Sigmoid colon (tissue), 7 donors: ENCODE results near the gene POLN. TPM values are rescaled to one million over a fixed set of nuclear protein-coding genes. Genes with fewer than 3 reads are reported as not detected.

Experiments used
- DNase-seq: peaks from one replicate; pipeline ENCODE4 v3.0.0-alpha.2; 2019
- H3K27ac ChIP-seq, 4 donors: fragments of 200-600 bp; sonication (generic); one replicate each; pipeline ENCODE4 v1.5.1; 2016 to 2019; ENCODE audit warnings: mild to moderate bottlenecking in 1 of 4
- H3K27me3 ChIP-seq, 3 donors: fragments of 200-600 bp; sonication (generic); one replicate each; pipeline ENCODE4 v1.5.1; 2019; ENCODE audit warnings: mild to moderate bottlenecking in 1 of 3
- H3K36me3 ChIP-seq, 4 donors: fragments of 200-600 bp; sonication (generic); one replicate each; pipeline ENCODE4 v1.5.1; 2016 to 2019
- H3K4me1 ChIP-seq, 4 donors: fragments of 200-600 bp; sonication (generic); one replicate each; pipeline ENCODE4 v1.5.1; 2017 to 2019
- H3K4me3 ChIP-seq, 4 donors: fragments of 200-600 bp; sonication (generic); one replicate each; pipeline ENCODE4 v1.5.1; 2017 to 2019; ENCODE audit warnings: mild to moderate bottlenecking in 2 of 4, moderate library complexity in 1 of 4
- H3K9me3 ChIP-seq, 4 donors: fragments of 200-600 bp in 3 of 4; sonication (generic) in 3 of 4; one replicate each; pipeline versions ENCODE4 v1.5.1 to v1.6.1; 2013 to 2019
- CTCF ChIP-seq, 4 experiments: fragments of 450-650 bp in 3 of 4; fragments of 200-600 bp in 1 of 4; IDR thresholded peaks; one replicate each; pipeline ENCODE4 v1.5.1; 2016 to 2019; ENCODE audit warnings: antibody characterized with exemption in 4 of 4, mild to moderate bottlenecking in 3 of 4, moderate library complexity in 2 of 4
- EP300 ChIP-seq, 4 donors: sonication (generic); formaldehyde crosslinking; IDR thresholded peaks; one replicate each; pipeline ENCODE4 v1.6.1; 2017; ENCODE audit warnings: antibody characterized with exemption in 4 of 4
- POLR2A ChIP-seq, 2 donors: fragments of 450-650 bp; IDR thresholded peaks; one replicate each; pipeline ENCODE4 v1.6.1; 2016; ENCODE audit warnings: antibody characterized with exemption in 2 of 2, mild to moderate bottlenecking in 2 of 2, moderate library complexity in 2 of 2
- POLR2AphosphoS5 ChIP-seq, 4 donors: sonication (generic); formaldehyde crosslinking; IDR thresholded peaks; one replicate each; pipeline ENCODE4 v1.6.1; 2017; ENCODE audit warnings: antibody characterized with exemption in 4 of 4
- WGBS, 2 donors: extraction: QIAGEN DNeasy Blood & Tissue Kit; methylation state at CpG; one replicate each; pipeline ENCODE4 v1.1.7; 2013; 5-methylcytosine and 5-hydroxymethylcytosine counted together
- intact Hi-C: fragments of 100-400 bp; cut with DNase I; formaldehyde crosslinking; loops from one replicate; pipeline ENCODE4 v1.15.1; 2023
- polyA plus RNA-seq, 3 donors: library from polyadenylated mRNA; stranded (reverse); fragments of 200-250 nt; gene quantifications; one replicate each; pipeline ENCODE4 v1.2.3, GENCODE V29; 2013
- total RNA-seq, 4 donors: library from RNA; depleted of rRNA; stranded (reverse); fragments of >200 nt; gene quantifications; one replicate each; pipeline ENCODE4 v1.1.0, GENCODE V29; 2016
- donor health status: healthy with polysubstance abuse.
- donor health status: Bipolar disorder and iron deficiency.
- donor health status: healthy.

POLN gene
- total and polyA plus RNA-seq, 7 donors: 0.60 to 9.4 (median 2.0) TPM; not detected in 1

DNA sequence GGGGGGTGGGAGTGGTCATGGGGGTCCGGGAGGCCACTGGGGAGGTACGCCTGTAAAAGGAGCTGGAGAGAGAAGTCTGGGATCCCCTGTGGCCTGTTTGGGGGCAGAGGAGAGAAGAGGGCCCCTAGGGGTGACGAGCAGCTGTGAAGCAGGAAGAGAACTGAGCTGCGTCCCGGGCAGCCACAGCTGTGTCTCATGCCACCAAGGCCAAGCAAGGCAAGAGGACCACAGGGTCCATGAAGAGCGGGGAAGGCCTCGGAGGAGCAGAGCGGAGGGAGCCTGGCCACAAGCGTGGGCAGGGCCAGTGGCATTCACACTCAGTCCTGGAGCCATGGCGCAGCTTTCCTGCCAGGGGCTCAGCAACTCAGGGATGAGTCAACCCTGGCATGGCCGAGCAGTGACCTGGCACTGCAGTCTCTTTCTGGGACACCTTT lies 196.4 kb downstream of the POLN start:
- TF ChIP-seq EP300 (IDR thresholded peaks at IDR 0.05) (no peak), POLR2AphosphoS5 (IDR thresholded peaks at IDR 0.05) (no peak), CTCF (IDR thresholded peaks at IDR 0.05) (no peak), POLR2A (IDR thresholded peaks at IDR 0.05) (no peak)
- Histone ChIP-seq H3K4me3 (no peak overlapping the region), H3K4me1 (peaks cover 0 to 25% (median 23%) of the 10 kb centered on the region in 4 donors), H3K27me3 (peaks cover 19 to 73% (median 48%) of the 10 kb centered on the region in 3 donors), H3K27ac (no peak overlapping the region), H3K36me3 (no peaks in the 10 kb centered on the region), H3K9me3 (no peaks in the 10 kb centered on the region)
- no peak for DNase-seq
- WGBS, 2 donors: 73 to 76% methylated on average over 11 of the region's 11 CpGs
- intact Hi-C loops: no loop called here

DNA sequence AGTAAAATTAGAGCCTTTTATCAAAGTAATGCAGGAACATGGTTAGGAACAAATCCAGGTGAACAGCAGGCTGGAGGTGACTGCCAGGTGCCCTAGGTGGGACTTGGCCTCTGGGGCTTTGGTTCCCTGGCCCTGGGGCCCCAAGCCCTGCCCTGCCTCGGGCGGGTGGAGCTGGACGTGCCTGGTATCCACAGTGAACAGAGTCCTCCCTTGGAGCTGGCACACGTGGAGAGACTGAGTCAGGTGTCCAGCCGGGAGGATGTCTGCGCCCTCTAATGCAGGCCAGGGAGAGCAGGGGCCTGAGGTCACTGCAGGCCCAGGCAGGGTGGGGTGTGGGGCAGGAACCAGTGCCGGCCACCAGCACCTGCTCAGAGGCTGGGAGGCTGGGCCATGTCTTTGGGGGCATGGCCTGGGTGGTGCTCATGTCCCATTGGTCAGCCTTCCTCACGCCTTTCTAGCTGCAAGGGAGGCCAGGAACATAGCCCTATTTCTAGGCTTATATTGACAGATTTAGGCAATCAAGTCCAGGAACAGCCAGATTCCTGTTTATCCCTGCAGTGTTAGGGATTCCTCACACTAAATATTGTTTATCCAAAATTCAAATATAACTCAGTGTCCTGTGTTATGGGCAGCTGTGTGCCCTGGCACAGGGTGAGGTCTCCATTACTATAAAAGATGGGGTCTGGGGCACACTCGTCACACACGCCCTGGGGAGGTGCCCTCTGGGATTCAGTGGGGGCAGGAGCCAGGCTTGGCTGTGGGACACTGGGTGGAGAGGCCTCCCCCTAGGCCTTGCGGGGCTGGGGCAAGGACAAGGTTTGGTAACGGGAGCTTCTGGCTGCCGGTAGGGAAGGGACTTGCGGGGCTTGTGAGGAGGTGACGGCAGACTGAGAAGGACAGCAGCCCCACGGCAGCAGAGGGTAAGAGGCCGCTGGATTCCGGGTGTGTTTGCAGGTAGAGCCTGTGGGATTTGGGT lies 197.1 kb downstream of the POLN start:
- Histone ChIP-seq H3K36me3 (no peaks in the 10 kb centered on the region), H3K27me3 (peaks cover 26 to 78% (median 55%) of the 10 kb centered on the region in 3 donors)

DNA sequence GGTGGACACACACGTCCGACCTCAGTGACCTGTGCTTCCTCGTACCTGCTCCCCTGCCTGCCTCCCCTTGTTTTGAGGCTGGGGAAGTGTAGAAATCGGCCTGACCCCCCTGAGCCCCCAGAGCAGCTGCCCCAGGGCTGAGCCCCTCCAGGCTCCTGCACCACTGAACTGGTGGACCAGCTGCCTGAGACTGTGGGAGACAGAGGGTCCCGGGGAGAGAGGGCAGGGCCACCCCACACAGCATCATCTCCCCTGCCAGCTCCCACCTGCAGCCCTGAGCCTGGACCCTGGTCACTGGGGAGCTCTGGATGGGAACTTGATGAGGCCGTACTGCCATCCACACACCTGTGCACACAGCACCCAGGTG lies 197.8 kb downstream of the POLN start:
- H3K36me3 ChIP-seq: no peaks in the 10 kb centered on the region
- no peaks in the 10 kb centered on the region for H3K9me3 ChIP-seq
- TF ChIP-seq POLR2A (IDR thresholded peaks at IDR 0.05) (no peak), EP300 (IDR thresholded peaks at IDR 0.05) (no peak)
- peaks cover 0 to 28% (median 27%) of the 10 kb centered on the region in 4 donors for H3K4me1 ChIP-seq
- 70 to 82% methylated on average over 6 of the region's 6 CpGs for WGBS, 2 donors
- no peak overlapping the region for H3K27ac ChIP-seq
- intact Hi-C loops: no loop called here
- no peak overlapping the region for H3K4me3 ChIP-seq
- peaks cover 30 to 84% (median 61%) of the 10 kb centered on the region in 3 donors for H3K27me3 ChIP-seq
- no peak for DNase-seq

More for the DNA sequence above, 197.1 kb downstream of the POLN start:
- DNase-seq: no peak
- Histone ChIP-seq H3K27ac (no peak overlapping the region), H3K9me3 (no peaks in the 10 kb centered on the region), H3K4me1 (peaks cover 0 to 28% (median 27%) of the 10 kb centered on the region in 4 donors), H3K4me3 (no peak overlapping the region)
- no peak for TF ChIP-seq CTCF (IDR thresholded peaks at IDR 0.05)
- TF ChIP-seq EP300 (IDR thresholded peaks at IDR 0.05): no peak
- TF ChIP-seq POLR2A (IDR thresholded peaks at IDR 0.05): no peak
- TF ChIP-seq POLR2AphosphoS5 (IDR thresholded peaks at IDR 0.05): no peak
- WGBS, 2 donors: 86 to 93% methylated on average over 18 of the region's 18 CpGs
- intact Hi-C loops: no loop called here

GRCh38 chr4:2043396-2044118 lies 198.4 kb downstream of the POLN start:
- intact Hi-C loops: no loop called here
- TF ChIP-seq POLR2A (IDR thresholded peaks at IDR 0.05) (no peak), CTCF (IDR thresholded peaks at IDR 0.05) (no peak)
- DNase-seq: no peak
- Histone ChIP-seq H3K27ac (no peak overlapping the region), H3K4me1 (peaks cover 0 to 28% (median 27%) of the 10 kb centered on the region in 4 donors), H3K27me3 (peaks cover 30 to 85% (median 61%) of the 10 kb centered on the region in 3 donors), H3K4me3 (no peak overlapping the region), H3K36me3 (no peaks in the 10 kb centered on the region), H3K9me3 (no peaks in the 10 kb centered on the region)
- 83 to 92% methylated on average over 18 of the region's 18 CpGs for WGBS, 2 donors

DNA sequence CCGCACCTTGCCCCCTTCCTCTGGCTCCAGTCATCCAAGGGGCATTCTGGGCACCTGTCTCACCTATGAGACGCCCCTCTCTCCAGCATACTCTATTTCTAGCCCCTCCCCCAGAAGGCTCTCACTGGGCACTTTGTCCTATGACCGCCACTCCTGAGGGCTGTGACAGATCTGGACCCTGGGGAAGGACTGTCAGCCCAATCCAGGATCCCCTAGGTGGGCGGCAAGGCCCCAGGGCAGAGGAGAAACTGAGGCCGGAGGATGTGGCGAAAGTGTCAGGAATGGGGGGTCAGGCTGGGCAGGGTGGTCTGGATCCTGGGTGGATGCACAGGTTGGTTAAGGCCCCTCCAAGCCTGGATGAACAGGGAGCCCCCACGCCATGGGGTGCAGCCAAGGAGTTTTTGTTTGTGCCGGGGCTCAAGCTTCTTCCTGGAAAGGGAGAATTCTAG lies 198.9 kb downstream of the POLN start:
- Histone ChIP-seq H3K4me1 (peaks cover 0 to 28% (median 27%) of the 10 kb centered on the region in 4 donors), H3K36me3 (no peaks in the 10 kb centered on the region), H3K27ac (no peak overlapping the region), H3K27me3 (peaks cover 30 to 86% (median 61%) of the 10 kb centered on the region in 3 donors), H3K9me3 (no peaks in the 10 kb centered on the region), H3K4me3 (peak overlapping the region in 1 of 4 donors; percentile 64)
- intact Hi-C loops: no loop called here
- no peak for DNase-seq
- TF ChIP-seq POLR2AphosphoS5 (IDR thresholded peaks at IDR 0.05): no peak
- TF ChIP-seq POLR2A (IDR thresholded peaks at IDR 0.05): no peak
- no peak for TF ChIP-seq EP300 (IDR thresholded peaks at IDR 0.05)
- TF ChIP-seq CTCF (IDR thresholded peaks at IDR 0.05): no peak
- WGBS, 2 donors: 75 to 87% methylated on average over 8 of the region's 8 CpGs
